ENCODE measurements around the gene MTCL3.

MTCL3 gene

GRCh38 chr6:127510876-127511275, 8.3 kb downstream of the MTCL3 start:
- no peak for DNase-seq (ENCODE audit: low spot score in 2 of 2)
- 89% methylated on average over 2 of the region's 2 CpGs for WGBS

GRCh38 chr6:127506894-127507293, 12.2 kb downstream of the MTCL3 start:
- Histone ChIP-seq H3K4me3 (no peak overlapping the region), H3K27me3 (no peaks in the 10 kb centered on the region), H3K4me1 (no peaks in the 10 kb centered on the region), H3K27ac (no peak overlapping the region), H3K36me3 (no peaks in the 10 kb centered on the region), H3K9me3 (no peaks in the 10 kb centered on the region)
- DNase-seq (ENCODE audit: low spot score in 2 of 2), result no peak
- WGBS, result 82% methylated on average over 1 of the region's 1 CpG
- TF ChIP-seq EP300 (IDR thresholded peaks at IDR 0.05), result no peak
- no peak for TF ChIP-seq POLR2A (IDR thresholded peaks at IDR 0.05)
- no peak for TF ChIP-seq POLR2AphosphoS5 (IDR thresholded peaks at IDR 0.05)
- no peak for TF ChIP-seq CTCF (IDR thresholded peaks at IDR 0.05)

More at GRCh38 chr6:127510876-127511275, 8.3 kb downstream of the MTCL3 start:
- H3K4me1 ChIP-seq, result peaks cover 17% of the 10 kb centered on the region
- no peak overlapping the region for H3K27ac ChIP-seq
- no peak overlapping the region for H3K4me3 ChIP-seq
- no peaks in the 10 kb centered on the region for H3K36me3 ChIP-seq
- H3K9me3 ChIP-seq, result no peaks in the 10 kb centered on the region
- TF ChIP-seq CTCF (IDR thresholded peaks at IDR 0.05) (no peak), POLR2A (IDR thresholded peaks at IDR 0.05) (no peak), POLR2AphosphoS5 (IDR thresholded peaks at IDR 0.05) (no peak), EP300 (IDR thresholded peaks at IDR 0.05) (no peak)
- H3K27me3 ChIP-seq, result peaks cover 16% of the 10 kb centered on the region

- DNase-seq (ENCODE audit: low spot score in 2 of 2), result no peak
- H3K4me3 ChIP-seq, result no peak overlapping the region
- no peak for TF ChIP-seq POLR2A (IDR thresholded peaks at IDR 0.05)
- no peak for TF ChIP-seq EP300 (IDR thresholded peaks at IDR 0.05)
- TF ChIP-seq CTCF (IDR thresholded peaks at IDR 0.05), result no peak
- H3K27me3 ChIP-seq, result no peaks in the 10 kb centered on the region
- no peak overlapping the region for H3K27ac ChIP-seq
- no peaks in the 10 kb centered on the region for H3K4me1 ChIP-seq
- no peaks in the 10 kb centered on the region for H3K9me3 ChIP-seq
- 79% methylated on average over 3 of the region's 3 CpGs for WGBS
- H3K36me3 ChIP-seq, result no peaks in the 10 kb centered on the region
These were observed 16.1 kb downstream of the MTCL3 start for GRCh38 chr6:127503022-127503421.

GRCh38 chr6:127497410-127497809, 21.7 kb downstream of the MTCL3 start:
- Histone ChIP-seq H3K4me1 (no peaks in the 10 kb centered on the region), H3K9me3 (no peaks in the 10 kb centered on the region), H3K27ac (no peak overlapping the region), H3K27me3 (no peaks in the 10 kb centered on the region), H3K36me3 (no peaks in the 10 kb centered on the region), H3K4me3 (no peak overlapping the region)
- DNase-seq (ENCODE audit: low spot score in 2 of 2), result no peak
- WGBS, result 42% methylated on average over 1 of the region's 1 CpG
- TF ChIP-seq CTCF (IDR thresholded peaks at IDR 0.05) (no peak), EP300 (IDR thresholded peaks at IDR 0.05) (no peak), POLR2AphosphoS5 (IDR thresholded peaks at IDR 0.05) (no peak), POLR2A (IDR thresholded peaks at IDR 0.05) (no peak)

GRCh38 chr6:127496471-127496870, 22.7 kb downstream of the MTCL3 start:
- no peaks in the 10 kb centered on the region for H3K4me1 ChIP-seq
- no peaks in the 10 kb centered on the region for H3K36me3 ChIP-seq
- no peak overlapping the region for H3K27ac ChIP-seq
- 63% methylated on average over 1 of the region's 1 CpG for WGBS
- H3K4me3 ChIP-seq, result no peak overlapping the region
- no peaks in the 10 kb centered on the region for H3K9me3 ChIP-seq
- TF ChIP-seq POLR2A (IDR thresholded peaks at IDR 0.05) (no peak), POLR2AphosphoS5 (IDR thresholded peaks at IDR 0.05) (no peak), EP300 (IDR thresholded peaks at IDR 0.05) (no peak), CTCF (IDR thresholded peaks at IDR 0.05) (no peak)
- no peaks in the 10 kb centered on the region for H3K27me3 ChIP-seq
- DNase-seq (ENCODE audit: low spot score in 2 of 2), result no peak

All from suprapubic skin (tissue), 4 donors.